Duodenal mucosa (tissue), 2 donors: ENCODE results near the gene LTBR.

Experiments used
- H3K27ac ChIP-seq: one replicate; pipeline ENCODE4 v1.7.0; 2013; ENCODE audit warnings: low read depth, low read length
- H3K27me3 ChIP-seq, 2 donors: one replicate each; pipeline ENCODE4 v1.7.0; 2013; ENCODE audit warnings: low read length in 2 of 2, control low read depth in 1 of 2; ENCODE audit not compliant: insufficient read depth in 2 of 2, control insufficient read depth in 1 of 2
- H3K36me3 ChIP-seq, 2 donors: one replicate each; pipeline ENCODE4 v1.7.0; 2013; ENCODE audit warnings: low read length in 2 of 2, control low read depth in 1 of 2; ENCODE audit not compliant: insufficient read depth in 2 of 2, control insufficient read depth in 1 of 2
- H3K4me1 ChIP-seq, 2 donors: one replicate each; pipeline ENCODE4 v1.7.0; 2013; ENCODE audit warnings: low read length in 2 of 2, control low read depth in 1 of 2; ENCODE audit not compliant: insufficient read depth in 2 of 2, control insufficient read depth in 1 of 2
- H3K4me3 ChIP-seq, 2 donors: one replicate each; pipeline ENCODE4 v1.7.0; 2013; ENCODE audit warnings: low read length in 2 of 2, low read depth in 1 of 2
- H3K9ac ChIP-seq, 2 donors: one replicate each; pipeline ENCODE4 v1.7.0; 2013; ENCODE audit warnings: low read length in 2 of 2, low read depth in 1 of 2
- H3K9me3 ChIP-seq, 2 donors: one replicate each; pipeline ENCODE4 v1.7.0; 2013; ENCODE audit warnings: low read length in 2 of 2, control low read depth in 1 of 2; ENCODE audit not compliant: control insufficient read depth in 1 of 2

The LTBR gene

DNA sequence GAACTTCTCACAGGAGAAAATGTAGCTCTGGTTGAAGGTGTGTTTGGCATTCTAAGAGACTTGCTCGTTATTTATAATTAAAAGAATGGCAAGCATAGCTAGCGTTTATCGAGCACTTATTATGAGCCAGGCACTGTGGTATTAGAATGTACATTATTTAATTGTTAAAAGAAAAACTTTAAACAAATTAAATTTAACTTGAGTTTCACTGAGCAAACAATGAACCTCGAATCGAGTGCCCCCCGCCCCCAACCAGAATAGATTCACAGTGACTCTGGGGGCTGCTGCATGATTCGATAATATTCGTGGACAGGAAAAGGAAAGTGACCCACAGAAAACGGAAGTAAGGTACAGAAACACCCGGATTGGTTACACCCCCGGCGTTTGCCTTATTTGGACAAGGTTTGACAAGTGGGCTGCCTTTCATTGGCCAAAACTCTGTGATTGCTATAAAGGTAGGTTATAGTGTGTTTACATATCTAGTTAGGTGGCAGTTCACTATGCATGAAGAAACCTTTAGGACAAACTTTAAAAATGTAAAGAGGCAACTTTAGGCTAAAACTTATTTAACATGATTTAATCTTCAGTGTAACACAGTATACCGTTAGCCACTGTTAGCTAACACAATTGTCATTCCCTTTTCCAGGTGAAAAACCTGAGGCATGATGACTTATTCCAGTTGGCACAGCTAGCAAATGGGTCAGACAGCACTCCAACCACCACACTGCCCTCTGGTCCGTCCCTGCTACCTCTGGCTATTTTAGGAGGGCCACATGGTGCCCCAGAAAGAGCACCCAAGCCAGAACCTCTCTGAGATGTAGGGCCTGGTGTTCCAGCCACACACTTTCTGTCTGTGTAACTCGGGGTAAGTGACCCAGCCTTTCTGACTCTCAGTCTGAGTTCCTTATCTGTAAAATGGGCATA lies 15.7 kb upstream of the LTBR start:
- Histone ChIP-seq H3K36me3 (no peaks in the 10 kb centered on the region), H3K4me1 (peaks cover 29 to 32% of the 10 kb centered on the region in 2 donors), H3K27me3 (no peaks in the 10 kb centered on the region), H3K27ac (no peak overlapping the region), H3K9me3 (no peaks in the 10 kb centered on the region), H3K4me3 (no peak overlapping the region), H3K9ac (peak overlapping the region in 1 of 2 donors; percentile 9)

DNA sequence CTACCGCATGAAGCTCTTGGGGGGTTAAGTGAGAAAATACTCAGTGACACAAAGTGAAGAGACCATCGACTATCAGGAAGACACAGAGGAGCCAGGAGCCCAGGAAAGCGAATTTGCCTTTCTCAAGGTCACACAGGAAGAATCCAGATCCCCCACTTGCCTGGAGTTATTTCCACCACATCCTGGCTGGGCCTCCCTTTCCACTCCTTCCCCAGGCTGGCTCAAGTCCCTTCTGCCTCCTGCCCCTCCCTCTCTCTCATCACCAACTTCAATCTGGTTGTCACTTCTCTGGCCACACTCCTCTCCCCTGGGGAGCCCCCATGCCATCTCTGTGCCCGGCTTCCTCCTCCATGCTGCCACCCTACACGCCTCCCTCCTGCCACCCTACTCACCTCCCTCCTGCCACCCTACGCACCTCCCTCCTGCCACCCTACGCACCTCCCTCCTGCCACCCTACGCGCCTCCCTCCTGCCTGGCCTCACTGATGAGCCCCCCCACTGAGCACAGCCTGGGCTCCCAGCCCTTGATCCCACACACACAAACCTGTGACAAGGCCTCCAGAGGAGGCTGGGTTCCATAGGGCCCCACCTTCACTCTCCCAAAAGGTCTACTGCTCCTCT lies 14.9 kb upstream of the LTBR start:
- H3K27me3 ChIP-seq, result no peaks in the 10 kb centered on the region
- H3K9me3 ChIP-seq, result no peaks in the 10 kb centered on the region
- H3K9ac ChIP-seq, result no peak overlapping the region
- H3K27ac ChIP-seq, result no peak overlapping the region
- H3K4me3 ChIP-seq, result no peak overlapping the region
- H3K4me1 ChIP-seq, result peaks cover 37 to 40% of the 10 kb centered on the region in 2 donors
- H3K36me3 ChIP-seq, result no peaks in the 10 kb centered on the region

DNA sequence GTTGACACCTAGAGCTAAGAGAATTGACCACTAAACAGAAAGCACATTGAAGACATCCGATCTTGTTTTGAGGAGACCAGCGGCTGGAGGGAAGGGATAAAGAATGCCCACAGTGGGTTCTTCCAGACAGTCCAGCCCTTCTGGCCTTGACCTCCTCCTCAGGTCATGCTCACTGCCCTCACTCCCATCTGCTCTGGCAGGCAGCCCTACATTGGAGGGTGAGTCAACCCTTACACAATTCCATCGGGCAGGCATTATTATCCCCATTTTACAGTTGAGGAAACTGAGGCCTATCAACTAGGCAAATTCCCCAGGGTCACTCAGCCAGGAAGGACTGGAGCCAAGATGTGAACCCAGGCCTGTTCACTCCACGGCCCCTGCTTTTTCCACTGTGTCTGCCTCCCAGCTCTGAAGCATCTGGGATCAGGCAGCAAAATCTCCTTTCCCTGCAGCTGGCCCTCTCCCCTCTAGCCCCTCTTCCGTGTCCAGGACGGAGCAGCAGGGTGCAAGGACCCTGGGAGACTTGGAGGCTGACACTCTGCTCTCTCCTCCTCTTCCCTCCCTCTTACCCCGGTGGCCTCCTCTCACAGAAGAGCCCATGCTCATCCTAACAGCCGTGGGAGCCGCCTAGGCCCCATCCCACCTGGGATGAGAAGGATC lies 13.9 kb upstream of the LTBR start:
- H3K9ac ChIP-seq, result peak overlapping the region in 1 of 2 donors; percentile 33
- peaks cover 44 to 46% of the 10 kb centered on the region in 2 donors for H3K4me1 ChIP-seq
- no peaks in the 10 kb centered on the region for H3K9me3 ChIP-seq
- no peaks in the 10 kb centered on the region for H3K27me3 ChIP-seq
- no peaks in the 10 kb centered on the region for H3K36me3 ChIP-seq
- no peak overlapping the region for H3K4me3 ChIP-seq
- no peak overlapping the region for H3K27ac ChIP-seq

DNA sequence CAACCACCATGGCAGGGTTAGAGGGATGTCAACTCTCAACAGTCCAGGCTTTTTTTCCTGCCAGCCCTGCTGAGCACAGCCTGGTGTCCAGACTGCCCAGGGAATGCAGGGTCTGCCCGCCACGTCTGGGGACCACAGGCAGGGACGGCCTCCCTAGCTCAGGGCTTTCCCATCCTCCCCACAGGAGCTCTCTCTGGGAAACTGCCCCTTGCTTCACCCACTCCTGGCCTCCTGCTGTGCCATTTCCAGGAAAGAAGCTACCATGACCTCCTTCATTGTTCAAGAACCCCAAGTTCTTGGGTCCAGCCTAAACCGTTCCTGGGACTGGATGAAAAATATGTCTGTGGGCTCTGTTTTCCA lies 13.4 kb upstream of the LTBR start:
- Histone ChIP-seq H3K4me1 (peaks cover 45 to 51% of the 10 kb centered on the region in 2 donors), H3K4me3 (peak overlapping the region in 1 of 2 donors; percentile 52), H3K27me3 (no peaks in the 10 kb centered on the region), H3K36me3 (no peaks in the 10 kb centered on the region), H3K27ac (no peak overlapping the region), H3K9ac (peak overlapping the region in 1 of 2 donors; percentile 33), H3K9me3 (no peaks in the 10 kb centered on the region)

DNA sequence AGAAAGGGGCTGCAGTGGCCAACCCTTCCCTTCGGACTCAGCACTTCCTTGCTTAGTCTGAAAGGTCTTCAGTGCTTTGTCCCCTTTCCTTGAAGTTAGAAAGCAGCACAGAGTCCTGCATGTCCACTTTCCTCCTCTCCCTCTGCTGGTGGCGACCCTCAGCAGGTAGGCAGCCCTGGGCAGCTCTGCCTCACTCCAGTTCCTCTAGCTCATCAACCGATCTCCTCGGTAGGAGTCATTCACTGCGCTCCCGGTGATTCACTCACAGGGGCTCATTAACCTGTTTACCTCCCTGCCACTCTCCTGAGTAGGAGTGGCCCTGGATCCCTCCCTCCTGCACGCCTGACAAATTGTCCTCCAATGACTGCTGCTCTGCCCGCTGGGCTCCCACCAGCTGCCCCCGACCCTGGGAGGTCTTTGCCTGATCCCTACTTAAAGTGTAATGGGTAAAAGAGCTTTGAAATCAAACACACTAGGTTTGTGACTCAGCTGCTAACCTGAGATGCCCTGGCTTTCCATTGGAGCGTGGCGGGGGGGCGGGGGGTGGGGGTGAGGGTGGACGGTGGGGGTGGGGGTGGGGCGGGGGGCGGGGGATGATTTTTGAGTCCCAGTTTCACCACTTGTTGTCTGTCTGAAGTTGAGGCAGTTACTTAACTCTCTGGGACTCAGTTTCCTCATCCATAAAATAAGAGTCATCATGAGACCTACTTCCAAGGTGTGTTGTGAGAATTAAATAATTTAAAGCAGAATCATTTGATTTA lies 12.8 kb upstream of the LTBR start:
- Histone ChIP-seq H3K27me3 (no peaks in the 10 kb centered on the region), H3K9me3 (no peaks in the 10 kb centered on the region), H3K9ac (peak overlapping the region; percentile 33 to 45), H3K27ac (no peak overlapping the region), H3K36me3 (no peaks in the 10 kb centered on the region), H3K4me1 (peaks cover 51 to 57% of the 10 kb centered on the region in 2 donors), H3K4me3 (peak overlapping the region in 1 of 2 donors; percentile 52)

DNA sequence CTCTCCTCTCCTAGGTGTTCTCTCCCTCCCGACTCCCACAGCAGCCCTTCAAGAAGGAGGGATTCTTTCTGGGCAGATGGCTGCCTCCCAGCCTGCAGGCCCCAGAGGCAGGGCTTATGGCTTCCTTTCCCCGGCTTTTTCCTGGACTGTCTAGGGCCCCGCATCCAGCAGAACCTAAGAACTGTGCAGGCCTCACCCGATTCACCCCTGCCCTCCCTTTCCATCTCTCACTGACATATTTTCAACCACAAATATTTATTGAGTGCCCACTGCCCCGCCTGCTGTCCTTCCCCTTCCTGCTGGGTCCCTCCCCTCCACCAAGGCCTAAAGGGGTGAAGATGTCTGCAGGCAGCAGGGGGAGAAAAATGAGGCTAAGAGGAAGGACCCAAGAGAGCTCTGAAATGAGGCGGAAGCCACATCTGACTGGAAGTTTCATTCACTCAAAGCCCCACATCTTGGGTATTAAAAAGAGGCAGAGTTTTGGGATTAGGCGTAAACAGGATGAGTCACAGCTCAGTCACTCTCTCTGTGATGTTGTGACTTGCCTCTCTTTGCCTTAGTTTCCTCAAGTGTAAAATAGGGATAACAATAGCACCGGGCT lies 11.5 kb upstream of the LTBR start:
- no peaks in the 10 kb centered on the region for H3K9me3 ChIP-seq
- peak overlapping the region in 1 of 2 donors; percentile 23 for H3K4me3 ChIP-seq
- peaks cover 63 to 71% of the 10 kb centered on the region in 2 donors for H3K4me1 ChIP-seq
- H3K9ac ChIP-seq, result peak overlapping the region; percentile 34 to 49
- H3K27me3 ChIP-seq, result no peaks in the 10 kb centered on the region
- H3K27ac ChIP-seq, result peak overlapping the region; percentile 49
- no peaks in the 10 kb centered on the region for H3K36me3 ChIP-seq

DNA sequence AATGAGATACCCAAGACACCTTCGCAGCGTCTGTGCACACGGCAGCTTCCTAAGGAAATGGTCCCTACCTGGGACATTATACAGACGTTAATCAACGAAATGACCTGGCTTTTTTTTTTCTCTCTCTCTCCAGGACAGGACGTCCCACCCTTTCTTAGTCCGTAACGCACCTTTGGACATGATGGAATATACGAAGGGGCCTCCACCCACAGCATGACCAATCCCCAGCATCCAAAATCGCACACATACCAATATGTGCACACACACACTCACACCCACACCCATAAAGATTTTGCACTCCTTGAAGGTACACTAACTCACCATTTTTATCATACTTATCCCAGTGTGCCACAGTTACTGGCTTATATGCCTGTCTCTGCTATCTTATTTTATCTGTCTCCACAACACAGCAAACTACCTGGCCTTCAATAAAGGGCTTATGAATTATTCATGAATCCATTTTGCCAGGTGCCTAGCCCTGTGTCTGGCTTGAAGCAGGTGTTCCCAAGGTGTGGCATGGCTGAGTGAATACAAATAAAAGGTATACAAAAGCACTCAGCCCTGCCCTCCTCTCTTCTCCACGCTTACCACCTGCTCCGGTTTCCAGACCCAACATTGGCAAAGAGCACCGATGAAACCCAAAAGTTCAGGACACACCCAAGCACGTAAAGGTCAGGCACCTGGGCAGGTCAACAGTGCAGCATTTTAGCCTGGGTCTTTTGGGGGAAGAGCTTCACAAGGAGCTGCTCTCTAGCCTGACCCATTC lies 10.8 kb upstream of the LTBR start:
- H3K4me1 ChIP-seq, result peaks cover 65 to 74% of the 10 kb centered on the region in 2 donors
- peak overlapping the region; percentile 46 to 51 for H3K4me3 ChIP-seq
- H3K27ac ChIP-seq, result peak overlapping the region; percentile 49
- H3K27me3 ChIP-seq, result no peaks in the 10 kb centered on the region
- H3K36me3 ChIP-seq, result no peaks in the 10 kb centered on the region
- H3K9me3 ChIP-seq, result no peaks in the 10 kb centered on the region
- peak overlapping the region; percentile 34 to 49 for H3K9ac ChIP-seq

DNA sequence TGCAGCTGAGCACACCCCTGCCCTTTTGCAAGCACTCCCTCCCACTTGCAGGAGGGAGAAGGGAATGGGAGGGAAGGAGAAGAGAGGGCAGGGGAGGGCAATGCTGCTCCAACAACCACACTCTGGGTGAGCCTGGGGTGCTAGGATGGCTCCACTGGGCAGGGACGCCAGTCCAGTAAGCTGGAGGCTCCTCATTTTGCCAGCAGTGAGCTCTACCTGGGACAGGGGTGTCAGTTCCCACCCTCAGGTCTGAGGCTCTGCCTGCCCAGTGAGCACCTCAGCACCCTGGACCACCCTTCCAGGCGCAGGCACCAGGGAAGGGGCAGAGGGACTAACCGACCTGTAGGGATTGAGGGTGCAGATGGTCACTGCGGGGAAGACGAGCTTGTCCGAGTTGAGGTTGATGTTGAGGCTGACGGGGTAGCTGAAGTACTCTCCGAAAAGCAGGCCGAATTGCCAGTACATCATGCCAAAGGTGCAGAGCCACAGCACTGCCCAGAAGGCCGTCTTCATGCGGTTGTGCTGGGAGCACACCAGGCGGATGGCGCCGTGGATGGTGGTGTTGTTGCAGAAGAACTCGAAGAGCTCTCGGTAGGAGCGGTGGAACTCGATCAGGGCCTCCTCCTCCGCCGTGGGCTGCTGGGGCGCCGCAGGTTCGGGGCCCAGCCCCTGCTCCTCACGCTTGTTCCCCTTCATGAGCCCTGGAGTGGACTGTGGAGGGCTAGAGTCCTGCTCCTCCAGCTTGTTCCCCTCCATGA lies 9.8 kb upstream of the LTBR start:
- Histone ChIP-seq H3K9ac (peak overlapping the region; percentile 21 to 49), H3K9me3 (no peaks in the 10 kb centered on the region), H3K4me1 (peaks cover 70 to 74% of the 10 kb centered on the region in 2 donors), H3K36me3 (no peaks in the 10 kb centered on the region), H3K27ac (peak overlapping the region; percentile 74), H3K4me3 (peak overlapping the region; percentile 46 to 51), H3K27me3 (no peaks in the 10 kb centered on the region)
